Astrocyte (in vitro differentiated cells and primary cell): Measurements from ENCODE around the gene ZNF554. TPM values are rescaled to one million over a fixed set of nuclear protein-coding genes. Genes with fewer than 3 reads are reported as not detected.

ENCODE experiments used
- DNase-seq: peaks from one replicate; pipeline ENCODE4 v3.0.0-alpha.2; 2010; ENCODE audit warnings: low read depth
- FAIRE-seq: peaks from 2 replicates; lab custom pipeline; 2011; peaks lifted over from hg19 to GRCh38; lab: Jason Lieb, UNC
- H2AFZ ChIP-seq: 2 replicates; pipeline ENCODE4 v1.6.0; 2012; ENCODE audit warnings: low read depth, low read length, inconsistent platforms
- H3K27ac ChIP-seq: 2 replicates; pipeline ENCODE4 v1.5.1; 2011; ENCODE audit warnings: low read depth, low read length, inconsistent platforms
- H3K27me3 ChIP-seq: 2 replicates; pipeline ENCODE4 v1.6.0; 2011; ENCODE audit warnings: low read length, inconsistent platforms; ENCODE audit not compliant: insufficient read depth
- H3K36me3 ChIP-seq: 2 replicates; pipeline ENCODE4 v1.5.1; 2011; ENCODE audit warnings: low read length, inconsistent platforms; ENCODE audit not compliant: insufficient read depth
- H3K4me1 ChIP-seq: 2 replicates; pipeline ENCODE4 v1.5.1; 2011; ENCODE audit warnings: low read length, inconsistent platforms; ENCODE audit not compliant: insufficient read depth
- H3K4me2 ChIP-seq: 2 replicates; pipeline ENCODE4 v1.6.0; 2012; ENCODE audit warnings: low read length, inconsistent platforms
- H3K4me3 ChIP-seq: 2 replicates; pipeline ENCODE4 v1.5.1; 2011; ENCODE audit warnings: low read depth, mild to moderate bottlenecking, low read length, inconsistent platforms; ENCODE audit not compliant: insufficient read depth
- H3K79me2 ChIP-seq: 2 replicates; pipeline ENCODE4 v1.6.0; 2012; ENCODE audit warnings: mild to moderate bottlenecking, low read length, inconsistent platforms; ENCODE audit not compliant: insufficient read depth
- H3K9ac ChIP-seq: 2 replicates; pipeline ENCODE4 v1.6.0; 2012; ENCODE audit warnings: mild to moderate bottlenecking, low read length, inconsistent platforms
- H3K9me3 ChIP-seq: 2 replicates; pipeline ENCODE4 v1.5.1; 2012; ENCODE audit warnings: low read depth, mild to moderate bottlenecking, low read length, inconsistent platforms; ENCODE audit not compliant: insufficient read depth
- H4K20me1 ChIP-seq: 2 replicates; pipeline ENCODE4 v1.6.0; 2012; ENCODE audit warnings: low read length, inconsistent platforms; ENCODE audit not compliant: insufficient read depth
- H3K27ac Mint-ChIP-seq: one replicate; pipeline ENCODE4 v1.8.0; 2021; ENCODE audit warnings: mild to moderate bottlenecking, mixed read lengths; ENCODE audit not compliant: unreplicated experiment
- H3K27me3 Mint-ChIP-seq: one replicate; pipeline ENCODE4 v1.8.0; 2021; ENCODE audit warnings: low read depth, mixed read lengths; ENCODE audit not compliant: unreplicated experiment
- H3K36me3 Mint-ChIP-seq: one replicate; pipeline ENCODE4 v1.8.0; 2021; ENCODE audit warnings: low read depth, mixed read lengths; ENCODE audit not compliant: unreplicated experiment
- H3K4me1 Mint-ChIP-seq: one replicate; pipeline ENCODE4 v1.8.0; 2021; ENCODE audit warnings: low read depth, mixed read lengths; ENCODE audit not compliant: unreplicated experiment
- H3K4me3 Mint-ChIP-seq: one replicate; pipeline ENCODE4 v1.8.0; 2021; ENCODE audit warnings: mild to moderate bottlenecking, moderate library complexity, mixed read lengths; ENCODE audit not compliant: unreplicated experiment
- H3K9me3 Mint-ChIP-seq: one replicate; pipeline ENCODE4 v1.8.0; 2021; ENCODE audit warnings: mild to moderate bottlenecking, mixed read lengths; ENCODE audit not compliant: unreplicated experiment
- EZH2 ChIP-seq: IDR thresholded peaks from 2 replicates; pipeline ENCODE4 v1.6.1; 2012; ENCODE audit warnings: mild to moderate bottlenecking, low read length, inconsistent platforms; ENCODE audit not compliant: insufficient read depth
- total RNA-seq: library from RNA; stranded (reverse); gene quantifications from 2 replicates; pipeline ENCODE4 v1.2.1, GENCODE V29; 2021
- TF ChIP-seq, protein P1 (sequence below): IDR thresholded peaks from 2 replicates; pipeline ENCODE4 v1.5.1; 2011; ENCODE audit warnings: low read depth, mild to moderate bottlenecking, inconsistent platforms, low read length, moderate library complexity; ENCODE audit not compliant: insufficient read depth

Gene ZNF554
- total RNA-seq, 1 donor from 2014 or later = 3.1 TPM

DNA sequence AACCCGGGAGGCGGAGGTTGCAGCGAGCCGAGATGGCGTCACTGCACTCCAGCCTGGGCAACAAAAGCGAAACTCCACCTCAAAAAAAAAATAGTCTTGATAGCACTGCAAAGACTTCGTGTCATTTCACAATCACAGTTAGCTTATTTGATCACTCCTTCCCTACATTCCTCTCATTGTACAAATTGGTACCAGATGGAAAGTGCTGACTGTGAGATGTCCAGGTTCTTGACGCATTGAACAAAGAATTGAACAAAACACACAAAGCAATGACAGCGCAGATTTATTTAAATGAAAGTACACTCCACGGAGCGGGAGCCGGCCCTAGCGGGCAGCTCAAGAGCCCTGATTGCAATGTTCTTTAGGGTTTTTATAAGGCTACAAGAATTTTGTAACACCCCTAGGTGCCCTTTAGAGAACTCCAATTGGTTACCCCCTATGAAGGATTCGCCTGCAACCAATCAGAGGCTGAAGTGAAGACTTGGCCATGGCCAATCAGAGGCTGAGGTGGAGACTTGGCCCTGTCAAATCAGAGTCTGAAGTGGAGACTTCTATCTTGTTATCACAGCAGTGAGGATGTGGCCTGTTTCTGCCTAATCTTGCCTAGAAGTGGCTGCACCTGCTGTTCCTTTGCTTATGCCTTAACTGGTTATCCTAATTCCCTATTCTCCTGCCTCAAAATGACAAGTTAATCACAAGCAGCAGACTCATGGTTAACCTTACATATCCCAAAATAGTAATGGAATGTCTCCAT is 64.2 kb downstream of the ZNF554 start:
- no peak overlapping the region for H3K4me3 Mint-ChIP-seq
- no peak for FAIRE-seq

GRCh38 chr19:2885736-2886135 is 66.1 kb downstream of the ZNF554 start:
- no peak overlapping the region for H3K27ac ChIP-seq
- no peaks in the 10 kb centered on the region for H3K9me3 ChIP-seq
- DNase-seq = no peak
- H4K20me1 ChIP-seq = no peaks in the 10 kb centered on the region
- TF ChIP-seq EZH2 = no peak
- TF ChIP-seq, protein P1, sequence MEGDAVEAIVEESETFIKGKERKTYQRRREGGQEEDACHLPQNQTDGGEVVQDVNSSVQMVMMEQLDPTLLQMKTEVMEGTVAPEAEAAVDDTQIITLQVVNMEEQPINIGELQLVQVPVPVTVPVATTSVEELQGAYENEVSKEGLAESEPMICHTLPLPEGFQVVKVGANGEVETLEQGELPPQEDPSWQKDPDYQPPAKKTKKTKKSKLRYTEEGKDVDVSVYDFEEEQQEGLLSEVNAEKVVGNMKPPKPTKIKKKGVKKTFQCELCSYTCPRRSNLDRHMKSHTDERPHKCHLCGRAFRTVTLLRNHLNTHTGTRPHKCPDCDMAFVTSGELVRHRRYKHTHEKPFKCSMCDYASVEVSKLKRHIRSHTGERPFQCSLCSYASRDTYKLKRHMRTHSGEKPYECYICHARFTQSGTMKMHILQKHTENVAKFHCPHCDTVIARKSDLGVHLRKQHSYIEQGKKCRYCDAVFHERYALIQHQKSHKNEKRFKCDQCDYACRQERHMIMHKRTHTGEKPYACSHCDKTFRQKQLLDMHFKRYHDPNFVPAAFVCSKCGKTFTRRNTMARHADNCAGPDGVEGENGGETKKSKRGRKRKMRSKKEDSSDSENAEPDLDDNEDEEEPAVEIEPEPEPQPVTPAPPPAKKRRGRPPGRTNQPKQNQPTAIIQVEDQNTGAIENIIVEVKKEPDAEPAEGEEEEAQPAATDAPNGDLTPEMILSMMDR = no peak
- no peak for FAIRE-seq
- H3K27me3 ChIP-seq = no peaks in the 10 kb centered on the region
- Mint-ChIP-seq H3K9me3 (peaks cover 7% of the 10 kb centered on the region), H3K4me1 (no peaks in the 10 kb centered on the region), H3K36me3 (peaks cover 2% of the 10 kb centered on the region), H3K4me3 (no peak overlapping the region), H3K27me3 (no peaks in the 10 kb centered on the region), H3K27ac (no peak overlapping the region)
- H2AFZ ChIP-seq = no peak overlapping the region
- no peak overlapping the region for H3K4me2 ChIP-seq
- no peak overlapping the region for H3K9ac ChIP-seq
- no peaks in the 10 kb centered on the region for H3K4me1 ChIP-seq
- no peaks in the 10 kb centered on the region for H3K36me3 ChIP-seq
- no peaks in the 10 kb centered on the region for H3K79me2 ChIP-seq
- no peak overlapping the region for H3K4me3 ChIP-seq

More for the DNA sequence above, 64.2 kb downstream of the ZNF554 start:
- TF ChIP-seq EZH2 = no peak
- TF ChIP-seq, protein P1 = no peak
- H3K36me3 ChIP-seq = no peaks in the 10 kb centered on the region
- H3K9ac ChIP-seq = no peak overlapping the region
- peaks cover 2% of the 10 kb centered on the region for H3K36me3 Mint-ChIP-seq
- no peaks in the 10 kb centered on the region for H3K79me2 ChIP-seq
- no peak overlapping the region for H3K27ac Mint-ChIP-seq
- no peaks in the 10 kb centered on the region for H3K9me3 ChIP-seq
- DNase-seq = no peak
- H3K4me2 ChIP-seq = no peak overlapping the region
- H4K20me1 ChIP-seq = no peaks in the 10 kb centered on the region
- H3K27me3 Mint-ChIP-seq = no peaks in the 10 kb centered on the region
- H3K27me3 ChIP-seq = no peaks in the 10 kb centered on the region
- H3K4me1 ChIP-seq = no peaks in the 10 kb centered on the region
- H2AFZ ChIP-seq = no peak overlapping the region
- H3K4me1 Mint-ChIP-seq = no peaks in the 10 kb centered on the region
- no peak overlapping the region for H3K27ac ChIP-seq
- H3K4me3 ChIP-seq = no peak overlapping the region
- peaks cover 4% of the 10 kb centered on the region for H3K9me3 Mint-ChIP-seq

Other genes starting within 250 kb of the ZNF554 start
- 1.8 and 2.4 TPM in 2 replicates for gene GNG7, start 117.2 kb upstream of the ZNF554 start, total RNA-seq
- 5.9 and 9.3 TPM in 2 replicates for gene DIRAS1, start 98.5 kb upstream of the ZNF554 start, total RNA-seq
- gene SLC39A3, start 79.9 kb upstream of the ZNF554 start, total RNA-seq = 30.0 and 38.0 TPM in 2 replicates
- gene SGTA, start 36.6 kb upstream of the ZNF554 start, total RNA-seq = 69.0 and 76.1 TPM in 2 replicates
- 60.3 and 73.4 TPM in 2 replicates for gene THOP1, start 34.4 kb upstream of the ZNF554 start, total RNA-seq
- 6.0 and 8.8 TPM in 2 replicates for gene ZNF555, start 21.6 kb downstream of the ZNF554 start, total RNA-seq
- not detected in 2 replicates for gene ZNF556, start 47.5 kb downstream of the ZNF554 start, total RNA-seq
- gene ZNF57, start 81.1 kb downstream of the ZNF554 start, total RNA-seq = not detected in 2 replicates
- 1.4 and 1.5 TPM in 2 replicates for gene ZNF77, start 125.1 kb downstream of the ZNF554 start, total RNA-seq
- 0.11 TPM in 1 of 2 replicates, not detected in the other for gene TLE6, start 157.7 kb downstream of the ZNF554 start, total RNA-seq
- 0.48 and 0.79 TPM in 2 replicates for gene TLE2, start 209.4 kb downstream of the ZNF554 start, total RNA-seq
- 200 and 210 TPM in 2 replicates for gene TLE5, start 242.6 kb downstream of the ZNF554 start, total RNA-seq